Measurements from ENCODE around the gene FMN2.
"Not testable (repeated sequence)": the region's sequence is repeated elsewhere in the genome, so short reads cannot be mapped to it uniquely, and the experiment has no call there.

FMN2 gene

GRCh38 chr1:240256836-240257503 is 165.3 kb downstream of the FMN2 start:
- Histone ChIP-seq H3F3A (ENCODE audit: control insufficient read depth, insufficient read depth) (no peaks in the 10 kb centered on the region), H3K4me1 (ENCODE audit: control insufficient read depth, low read length) (no peaks in the 10 kb centered on the region), H3K36me3 (ENCODE audit: control insufficient read depth, low read length) (peaks cover 2% of the 10 kb centered on the region; the same call in 1 of the 2 replicates), H3K4me3 (ENCODE audit: low read length) (no peak overlapping the region), H3K27me3 (ENCODE audit: control insufficient read depth, low read length) (no peaks in the 10 kb centered on the region), H4K20me1 (ENCODE audit: control insufficient read depth, insufficient read depth, low read depth, low read length) (no peaks in the 10 kb centered on the region), H3K79me2 (ENCODE audit: control insufficient read depth, low read length) (no peaks in the 10 kb centered on the region), H3K9me2 (replicated peaks; ENCODE audit: control insufficient read depth, low read length) (no peaks in the 10 kb centered on the region), H3K27ac (ENCODE audit: low read depth, low read length) (no peak overlapping the region), H3K4me2 (ENCODE audit: low read length) (no peak overlapping the region), H3K9me3 (ENCODE audit: control insufficient read depth, insufficient read depth, low read length) (no peaks in the 10 kb centered on the region)
- TF ChIP-seq CTCF (IDR thresholded peaks at IDR 0.05; ENCODE audit: low read depth, low read length, poor library complexity, severe bottlenecking) (no peak), EZH2phosphoT487 (IDR thresholded peaks at IDR 0.05; ENCODE audit: borderline replicate concordance, low read length) (no peak)

GRCh38 chr1:240258910-240259309 is 167.2 kb downstream of the FMN2 start:
- Histone ChIP-seq H3K9me2 (replicated peaks; ENCODE audit: control insufficient read depth, low read length) (no peaks in the 10 kb centered on the region), H3K27me3 (ENCODE audit: control insufficient read depth, low read length) (no peaks in the 10 kb centered on the region), H3K36me3 (ENCODE audit: control insufficient read depth, low read length) (peaks cover 2% of the 10 kb centered on the region; the same call in 1 of the 2 replicates), H3K27ac (ENCODE audit: low read depth, low read length) (no peak overlapping the region), H3K4me1 (ENCODE audit: control insufficient read depth, low read length) (no peaks in the 10 kb centered on the region), H4K20me1 (ENCODE audit: control insufficient read depth, insufficient read depth, low read depth, low read length) (no peaks in the 10 kb centered on the region), H3K4me3 (ENCODE audit: low read length) (no peak overlapping the region), H3K79me2 (ENCODE audit: control insufficient read depth, low read length) (no peaks in the 10 kb centered on the region), H3K4me2 (ENCODE audit: low read length) (no peak overlapping the region), H3F3A (ENCODE audit: control insufficient read depth, insufficient read depth) (no peaks in the 10 kb centered on the region), H3K9me3 (ENCODE audit: control insufficient read depth, insufficient read depth, low read length) (no peaks in the 10 kb centered on the region)
- TF ChIP-seq CTCF (IDR thresholded peaks at IDR 0.05; ENCODE audit: low read depth, low read length, poor library complexity, severe bottlenecking) (no peak), EZH2phosphoT487 (IDR thresholded peaks at IDR 0.05; ENCODE audit: borderline replicate concordance, low read length) (no peak)

- not testable (repeated sequence) for H3K4me2 ChIP-seq (ENCODE audit: low read length); H3K4me1 ChIP-seq (ENCODE audit: control insufficient read depth, low read length); H3K79me2 ChIP-seq (ENCODE audit: control insufficient read depth, low read length); H3K27ac ChIP-seq (ENCODE audit: low read depth, low read length); H4K20me1 ChIP-seq (ENCODE audit: control insufficient read depth, insufficient read depth, low read depth, low read length); H3K9me2 ChIP-seq (replicated peaks; ENCODE audit: control insufficient read depth, low read length); H3K9me3 ChIP-seq (ENCODE audit: control insufficient read depth, insufficient read depth, low read length); H3K36me3 ChIP-seq (ENCODE audit: control insufficient read depth, low read length); H3K27me3 ChIP-seq (ENCODE audit: control insufficient read depth, low read length); H3K4me3 ChIP-seq (ENCODE audit: low read length); H3F3A ChIP-seq (ENCODE audit: control insufficient read depth, insufficient read depth)
Observed at GRCh38 chr1:240264494-240264893, 172.8 kb downstream of the FMN2 start.

- Histone ChIP-seq H3K4me3 (ENCODE audit: low read length) (no peak overlapping the region), H3K9me3 (ENCODE audit: control insufficient read depth, insufficient read depth, low read length) (peaks cover 9% of the 10 kb centered on the region), H3K4me2 (ENCODE audit: low read length) (no peak overlapping the region), H3K79me2 (ENCODE audit: control insufficient read depth, low read length) (no peaks in the 10 kb centered on the region), H3K27me3 (ENCODE audit: control insufficient read depth, low read length) (no peaks in the 10 kb centered on the region), H4K20me1 (ENCODE audit: control insufficient read depth, insufficient read depth, low read depth, low read length) (no peaks in the 10 kb centered on the region), H3K4me1 (ENCODE audit: control insufficient read depth, low read length) (no peaks in the 10 kb centered on the region), H3K36me3 (ENCODE audit: control insufficient read depth, low read length) (no peaks in the 10 kb centered on the region; the same call in 1 of the 2 replicates), H3F3A (ENCODE audit: control insufficient read depth, insufficient read depth) (no peaks in the 10 kb centered on the region), H3K27ac (ENCODE audit: low read depth, low read length) (no peak overlapping the region), H3K9me2 (replicated peaks; ENCODE audit: control insufficient read depth, low read length) (no peaks in the 10 kb centered on the region)
- TF ChIP-seq CTCF (IDR thresholded peaks at IDR 0.05; ENCODE audit: low read depth, low read length, poor library complexity, severe bottlenecking) = no peak
Observed at GRCh38 chr1:240271081-240271480, 179.4 kb downstream of the FMN2 start.

All from DOHH2 (cell line).